Measurements from ENCODE around the gene DYNC1H1.

The DYNC1H1 gene

DNA sequence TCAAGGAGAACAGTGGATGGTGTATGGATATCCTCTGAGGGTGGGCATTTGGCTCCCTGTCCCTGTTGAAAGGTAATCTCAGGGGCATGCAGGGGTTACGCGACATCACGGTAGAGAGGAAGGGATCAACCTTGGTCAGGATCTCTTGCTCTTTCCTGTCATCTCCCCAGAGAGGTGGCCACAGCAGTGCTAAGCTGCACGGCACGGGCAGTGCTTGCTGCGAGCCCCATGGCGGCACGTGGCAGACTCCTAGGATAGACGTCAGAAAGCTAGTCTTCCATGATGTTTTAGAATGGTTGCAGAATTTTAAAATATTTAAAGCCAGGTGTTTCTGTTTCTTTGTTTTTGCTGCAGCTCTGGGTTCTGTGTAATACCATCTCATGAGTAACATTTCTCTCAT lies 41.0 kb downstream of the DYNC1H1 start:
- no peak for DNase-seq (ENCODE audit: low spot score)
- TF ChIP-seq, protein P1, sequence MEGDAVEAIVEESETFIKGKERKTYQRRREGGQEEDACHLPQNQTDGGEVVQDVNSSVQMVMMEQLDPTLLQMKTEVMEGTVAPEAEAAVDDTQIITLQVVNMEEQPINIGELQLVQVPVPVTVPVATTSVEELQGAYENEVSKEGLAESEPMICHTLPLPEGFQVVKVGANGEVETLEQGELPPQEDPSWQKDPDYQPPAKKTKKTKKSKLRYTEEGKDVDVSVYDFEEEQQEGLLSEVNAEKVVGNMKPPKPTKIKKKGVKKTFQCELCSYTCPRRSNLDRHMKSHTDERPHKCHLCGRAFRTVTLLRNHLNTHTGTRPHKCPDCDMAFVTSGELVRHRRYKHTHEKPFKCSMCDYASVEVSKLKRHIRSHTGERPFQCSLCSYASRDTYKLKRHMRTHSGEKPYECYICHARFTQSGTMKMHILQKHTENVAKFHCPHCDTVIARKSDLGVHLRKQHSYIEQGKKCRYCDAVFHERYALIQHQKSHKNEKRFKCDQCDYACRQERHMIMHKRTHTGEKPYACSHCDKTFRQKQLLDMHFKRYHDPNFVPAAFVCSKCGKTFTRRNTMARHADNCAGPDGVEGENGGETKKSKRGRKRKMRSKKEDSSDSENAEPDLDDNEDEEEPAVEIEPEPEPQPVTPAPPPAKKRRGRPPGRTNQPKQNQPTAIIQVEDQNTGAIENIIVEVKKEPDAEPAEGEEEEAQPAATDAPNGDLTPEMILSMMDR (IDR thresholded peaks at IDR 0.05; ENCODE audit: extremely low read depth, missing control alignments) = no peak

DNA sequence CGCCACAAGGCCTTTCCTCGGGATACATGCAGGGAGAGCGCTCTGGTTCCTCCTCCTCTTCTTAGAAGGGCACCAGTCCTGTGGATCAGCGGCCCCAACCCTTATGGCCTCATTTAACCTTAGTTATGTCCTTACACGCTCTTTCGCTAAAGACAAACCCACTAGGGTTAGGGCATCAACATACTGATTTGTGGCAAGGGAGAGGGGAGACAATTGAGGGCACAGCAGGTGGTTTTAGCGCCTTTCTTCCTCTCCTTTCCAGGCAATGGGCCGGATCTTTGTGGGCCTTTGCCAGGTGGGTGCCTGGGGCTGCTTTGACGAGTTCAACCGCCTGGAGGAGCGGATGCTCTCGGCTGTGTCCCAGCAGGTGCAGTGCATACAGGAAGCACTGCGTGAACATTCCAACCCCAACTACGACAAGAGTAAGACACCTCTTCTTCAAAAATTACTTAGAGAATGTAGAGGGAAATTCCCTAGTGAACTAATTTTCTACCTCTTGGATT lies 43.6 kb downstream of the DYNC1H1 start:
- DNase-seq (ENCODE audit: low spot score) = no peak
- TF ChIP-seq, protein P1 (IDR thresholded peaks at IDR 0.05; ENCODE audit: extremely low read depth, missing control alignments) = no peak

DNA sequence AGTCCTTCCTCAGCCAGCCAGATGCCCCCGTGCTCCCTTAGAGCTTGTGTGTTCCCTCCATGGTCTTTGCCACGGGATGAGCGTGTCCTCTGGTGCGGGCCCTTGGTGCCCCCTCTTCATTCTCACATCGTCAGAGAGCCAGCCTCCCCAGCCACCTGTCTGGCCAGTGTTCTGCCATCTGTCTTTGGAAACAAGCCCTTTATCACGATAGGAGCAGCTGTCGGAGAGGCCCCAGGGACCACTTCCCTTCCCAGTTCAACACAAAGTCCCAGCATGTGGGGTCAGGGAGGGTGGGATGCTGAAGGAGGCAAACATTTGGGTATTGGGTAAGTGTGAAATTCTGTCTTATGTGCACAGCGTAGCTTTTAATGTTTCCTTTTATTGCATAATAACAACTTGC lies 44.5 kb downstream of the DYNC1H1 start:
- DNase-seq (ENCODE audit: low spot score) = no peak
- TF ChIP-seq, protein P1 (IDR thresholded peaks at IDR 0.05; ENCODE audit: extremely low read depth, missing control alignments) = no peak

DNA sequence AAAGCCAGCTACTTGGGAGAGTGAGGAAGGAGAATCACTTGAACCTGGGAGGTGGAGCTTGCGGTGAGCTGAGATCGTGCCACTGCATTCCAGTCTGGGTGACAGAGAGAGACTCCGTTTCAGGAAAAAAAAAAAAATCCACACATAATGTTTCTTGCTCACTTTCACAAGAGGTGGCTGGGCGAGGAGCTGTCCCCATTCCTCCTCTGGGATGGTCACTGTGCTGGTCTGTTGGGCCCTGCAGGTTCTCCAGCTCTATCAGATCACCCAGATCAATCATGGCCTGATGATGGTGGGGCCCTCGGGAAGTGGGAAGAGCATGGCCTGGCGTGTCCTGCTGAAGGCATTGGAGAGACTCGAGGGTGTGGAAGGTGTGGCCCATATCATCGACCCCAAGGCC lies 47.3 kb downstream of the DYNC1H1 start:
- TF ChIP-seq, protein P1 (IDR thresholded peaks at IDR 0.05; ENCODE audit: extremely low read depth, missing control alignments) = no peak
- no peak for DNase-seq (ENCODE audit: low spot score)

DNA sequence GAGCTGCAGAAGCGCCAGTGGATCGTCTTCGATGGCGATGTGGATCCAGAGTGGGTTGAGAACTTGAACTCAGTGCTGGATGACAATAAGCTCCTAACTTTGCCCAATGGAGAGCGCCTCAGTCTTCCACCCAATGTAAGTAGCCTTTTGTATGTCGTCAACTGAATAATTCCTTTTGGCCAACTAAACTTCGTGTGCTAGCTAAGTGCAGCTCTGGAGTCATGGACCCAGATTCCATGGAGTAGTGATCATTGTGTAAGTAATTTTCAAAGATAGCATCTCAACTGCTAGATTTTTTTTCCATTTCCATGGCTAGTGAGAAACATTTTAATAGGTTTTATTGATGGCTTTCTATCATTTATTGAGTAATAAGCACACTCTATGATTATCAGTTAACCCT lies 48.0 kb downstream of the DYNC1H1 start:
- DNase-seq (ENCODE audit: low spot score) = no peak
- TF ChIP-seq, protein P1 (IDR thresholded peaks at IDR 0.05; ENCODE audit: extremely low read depth, missing control alignments) = no peak

DNA sequence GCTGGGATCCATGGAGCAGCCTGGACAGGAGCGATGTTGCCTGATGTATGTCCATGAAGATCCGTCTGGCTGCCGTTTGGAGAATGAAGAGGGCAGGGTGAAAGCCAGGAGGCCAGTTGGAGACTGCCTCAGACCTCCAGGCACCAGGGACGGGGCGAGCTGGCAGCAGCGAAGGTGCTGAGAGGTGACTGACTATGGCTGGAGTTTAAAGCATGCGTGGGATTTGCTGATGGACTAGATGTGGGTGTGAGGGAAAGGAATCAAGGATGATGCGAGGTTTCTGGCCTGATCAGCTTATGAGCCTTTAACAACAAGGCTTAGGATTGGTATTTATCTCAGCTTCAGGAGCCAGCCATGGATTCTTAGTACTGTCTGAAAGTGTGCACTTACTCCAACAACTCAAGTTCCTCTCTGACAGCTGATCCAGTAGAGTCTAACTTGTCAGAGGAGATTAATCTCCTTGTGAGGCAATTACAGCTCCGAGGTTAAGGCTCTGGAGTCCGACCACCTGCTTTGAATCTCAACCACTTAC lies 49.4 kb downstream of the DYNC1H1 start:
- TF ChIP-seq, protein P1 (IDR thresholded peaks at IDR 0.05; ENCODE audit: extremely low read depth, missing control alignments) = no peak
- DNase-seq (ENCODE audit: low spot score) = no peak

DNA sequence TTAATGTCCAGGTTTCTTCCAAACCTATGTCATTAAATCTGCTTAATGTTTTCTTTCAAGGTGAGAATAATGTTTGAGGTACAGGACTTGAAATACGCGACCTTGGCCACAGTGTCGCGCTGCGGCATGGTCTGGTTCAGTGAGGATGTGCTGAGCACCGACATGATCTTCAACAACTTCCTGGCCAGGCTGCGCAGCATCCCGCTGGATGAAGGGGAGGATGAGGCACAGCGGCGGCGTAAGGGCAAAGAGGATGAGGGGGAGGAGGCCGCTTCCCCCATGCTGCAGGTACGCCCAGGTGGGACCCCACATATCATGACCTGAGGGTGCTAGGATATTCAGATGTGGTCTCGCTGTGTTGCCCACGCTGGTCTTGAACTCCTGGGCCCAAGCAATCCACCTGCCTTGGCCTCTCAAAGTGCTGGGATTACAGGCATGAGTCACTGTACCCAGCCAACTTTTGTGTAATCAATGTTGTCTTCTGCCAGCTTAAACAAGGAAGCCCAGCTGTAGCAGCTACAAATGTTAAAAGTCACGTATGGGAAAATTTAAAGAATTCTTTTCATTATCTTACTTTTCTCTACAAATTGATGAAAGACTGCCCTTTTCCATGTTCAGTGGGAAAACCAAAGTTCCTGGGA lies 50.8 kb downstream of the DYNC1H1 start:
- no peak for DNase-seq (ENCODE audit: low spot score)
- TF ChIP-seq, protein P1 (IDR thresholded peaks at IDR 0.05; ENCODE audit: extremely low read depth, missing control alignments) = no peak

All from GM20000 (cell line).